Stomach (tissue), 9 donors: ENCODE measurements around the gene CCDC141. TPM values are rescaled to one million over a fixed set of nuclear protein-coding genes. Genes with fewer than 3 reads are reported as not detected.

Source experiments
- DNase-seq, 2 donors: peaks; one replicate each; pipeline versions ENCODE4 v3.0.0 to v3.0.0-alpha.2; 2013 to 2019
- H3K27ac ChIP-seq, 5 donors: fragments of 200-600 bp in 4 of 5; sonication (generic) in 4 of 5; one replicate each; pipeline ENCODE4 v1.5.1; 2013 to 2019; ENCODE audit warnings: mild to moderate bottlenecking in 1 of 5, moderate library complexity in 1 of 5
- H3K27me3 ChIP-seq, 3 donors: fragments of 200-600 bp; sonication (generic); one replicate each; pipeline ENCODE4 v1.5.1; 2017 to 2019; ENCODE audit warnings: mixed run types in 1 of 3
- H3K36me3 ChIP-seq, 4 donors: fragments of 200-600 bp; sonication (generic); 1 replicate in 3 of 4; 2 replicates in 1 of 4; pipeline ENCODE4 v1.5.1; 2016 to 2019
- H3K4me1 ChIP-seq, 4 donors: fragments of 200-600 bp; sonication (generic); one replicate each; pipeline ENCODE4 v1.5.1; 2016 to 2019
- H3K4me3 ChIP-seq, 4 donors: fragments of 200-600 bp; sonication (generic) in 3 of 4; one replicate each; pipeline ENCODE4 v1.5.1; 2016 to 2019; ENCODE audit warnings: mild to moderate bottlenecking in 1 of 4
- H3K9me3 ChIP-seq, 4 donors: fragments of 200-600 bp; sonication (generic); one replicate each; pipeline ENCODE4 v1.5.1; 2016 to 2019
- CTCF ChIP-seq, 7 experiments: fragments of 450-650 bp in 4 of 7; fragments of 200-600 bp in 3 of 7; sonication (generic) in 3 of 7; IDR thresholded peaks; one replicate each; pipeline ENCODE4 v1.5.1; 2016 to 2019; ENCODE audit warnings: antibody characterized with exemption in 7 of 7, control low read depth in 2 of 7, mild to moderate bottlenecking in 1 of 7
- EP300 ChIP-seq: sonication (generic); formaldehyde crosslinking; IDR thresholded peaks from one replicate; pipeline ENCODE4 v1.6.1; 2017; ENCODE audit warnings: antibody characterized with exemption
- POLR2A ChIP-seq, 4 donors: fragments of 450-650 bp; IDR thresholded peaks; one replicate each; pipeline ENCODE4 v1.6.1; 2016; ENCODE audit warnings: antibody characterized with exemption in 4 of 4, control low read depth in 2 of 4, mild to moderate bottlenecking in 1 of 4, moderate library complexity in 1 of 4
- POLR2AphosphoS5 ChIP-seq, 3 donors: sonication (generic); formaldehyde crosslinking; IDR thresholded peaks; one replicate each; pipeline ENCODE4 v1.6.1; 2016; ENCODE audit warnings: antibody characterized with exemption in 3 of 3
- WGBS, 5 donors: extraction: QIAGEN DNeasy Blood & Tissue Kit in 3 of 5; methylation state at CpG; one replicate each; pipeline versions ENCODE4 v1.1.5 to v1.1.7; 2013 to 2018; 5-methylcytosine and 5-hydroxymethylcytosine counted together
- intact Hi-C: fragments of 100-400 bp; cut with DNase I; formaldehyde crosslinking; loops from one replicate; pipeline ENCODE4 v1.15.1; 2023; ENCODE audit warnings: low total_unique reads
- polyA plus RNA-seq, 3 donors: library from polyadenylated mRNA; stranded (reverse); fragments of 200-250 nt; gene quantifications; one replicate each; pipeline ENCODE4 v1.2.3, GENCODE V29; 2013
- total RNA-seq, 5 donors: library from RNA; depleted of rRNA; stranded (reverse); fragments of >200 nt; gene quantifications; one replicate each; pipeline versions ENCODE4 v1.1.0 to v1.2.3, GENCODE V29; 2014 to 2016
- donor health status: healthy with polysubstance abuse.
- donor health status: Bipolar disorder and iron deficiency.
- donor health status: healthy.

CCDC141 gene
- total and polyA plus RNA-seq, 8 donors = 0.10 to 12.5 (median 1.2) TPM; not detected in 1

- H3K4me1 ChIP-seq = peaks cover 0 to 12% (median 3%) of the 10 kb centered on the region in 4 donors
- no peak overlapping the region for H3K27ac ChIP-seq
- intact Hi-C loops = no loop called here
- H3K36me3 ChIP-seq = no peaks in the 10 kb centered on the region
- DNase-seq = no peak
- no peak overlapping the region for H3K4me3 ChIP-seq
- no peaks in the 10 kb centered on the region for H3K27me3 ChIP-seq
- 64 to 84% (median 71%) methylated on average over 3 of the region's 3 CpGs for whole genome bisulfite sequencing, 5 donors
- no peak for TF ChIP-seq POLR2AphosphoS5 (IDR thresholded peaks at IDR 0.05)
- TF ChIP-seq CTCF (IDR thresholded peaks at IDR 0.05) = no peak
- TF ChIP-seq POLR2A (IDR thresholded peaks at IDR 0.05) = no peak
- TF ChIP-seq EP300 = no peak
- H3K9me3 ChIP-seq = peaks cover 0 to 9% (median 3%) of the 10 kb centered on the region in 4 donors
Observed at GRCh38 chr2:179071810-179072355, 21.9 kb upstream of the CCDC141 start.

- peaks cover 0 to 12% (median 3%) of the 10 kb centered on the region in 4 donors for H3K4me1 ChIP-seq
- H3K9me3 ChIP-seq = peaks cover 0 to 6% (median 4%) of the 10 kb centered on the region in 4 donors
- H3K27me3 ChIP-seq = no peaks in the 10 kb centered on the region
- 70 to 89% (median 85%) methylated on average over 2 of the region's 2 CpGs for WGBS, 5 donors
- intact Hi-C loops = no loop called here
- no peak for TF ChIP-seq CTCF (IDR thresholded peaks at IDR 0.05)
- TF ChIP-seq POLR2AphosphoS5 (IDR thresholded peaks at IDR 0.05) = no peak
- TF ChIP-seq EP300 = no peak
- no peak for TF ChIP-seq POLR2A (IDR thresholded peaks at IDR 0.05)
- no peak for DNase-seq
- no peak overlapping the region for H3K27ac ChIP-seq
- no peaks in the 10 kb centered on the region for H3K36me3 ChIP-seq
- H3K4me3 ChIP-seq = no peak overlapping the region
Observed at GRCh38 chr2:179070895-179071294, 21.0 kb upstream of the CCDC141 start.

GRCh38 chr2:179069685-179070084 lies 19.7 kb upstream of the CCDC141 start:
- Histone ChIP-seq H3K36me3 (no peaks in the 10 kb centered on the region), H3K27ac (no peak overlapping the region), H3K4me3 (no peak overlapping the region), H3K9me3 (peaks cover 0 to 6% (median 3%) of the 10 kb centered on the region in 4 donors), H3K27me3 (no peaks in the 10 kb centered on the region), H3K4me1 (peaks cover 0 to 12% (median 3%) of the 10 kb centered on the region in 4 donors)
- intact Hi-C loops = no loop called here
- TF ChIP-seq POLR2A (IDR thresholded peaks at IDR 0.05) (no peak), POLR2AphosphoS5 (IDR thresholded peaks at IDR 0.05) (no peak), EP300 (no peak), CTCF (IDR thresholded peaks at IDR 0.05) (no peak)
- no peak for DNase-seq
- WGBS, 5 donors = 65 to 94% (median 88%) methylated on average over 1 of the region's 1 CpG

DNA sequence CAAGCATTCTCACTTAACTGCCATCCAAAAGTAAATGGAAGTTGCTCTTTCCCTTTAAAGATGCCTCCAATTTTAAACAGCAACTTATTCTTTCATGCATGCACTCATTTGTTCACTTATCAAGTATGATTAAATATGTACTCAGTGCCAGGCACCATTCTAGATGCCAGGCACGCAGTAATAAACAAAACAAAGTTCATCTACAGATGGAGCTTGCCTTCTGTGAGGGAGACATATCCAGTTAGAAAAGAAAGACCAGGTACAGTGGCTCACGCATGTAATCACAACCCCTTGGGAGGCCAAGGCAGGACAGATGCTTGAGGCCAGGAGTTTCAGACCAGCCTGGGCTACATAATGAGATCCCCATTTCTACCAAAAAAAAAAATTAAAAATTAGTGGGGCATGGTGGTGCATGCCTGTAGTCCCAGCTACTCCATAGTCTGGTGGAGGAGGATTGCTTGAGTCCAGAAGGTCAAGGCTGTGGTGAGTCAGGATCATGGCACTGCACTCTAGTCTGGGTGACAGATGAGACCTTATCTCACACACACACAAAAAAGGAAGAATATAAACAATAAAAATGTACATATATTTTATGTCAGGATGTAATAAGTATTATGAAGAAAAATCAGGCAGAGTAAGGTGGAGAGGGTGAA lies 19.2 kb upstream of the CCDC141 start:
- TF ChIP-seq POLR2AphosphoS5 (IDR thresholded peaks at IDR 0.05) = no peak
- no peak for TF ChIP-seq EP300
- no peak for TF ChIP-seq CTCF (IDR thresholded peaks at IDR 0.05)
- no peak for TF ChIP-seq POLR2A (IDR thresholded peaks at IDR 0.05)
- DNase-seq = no peak
- H3K27me3 ChIP-seq = no peaks in the 10 kb centered on the region
- peaks cover 0 to 6% (median 3%) of the 10 kb centered on the region in 4 donors for H3K9me3 ChIP-seq
- H3K27ac ChIP-seq = no peak overlapping the region
- peaks cover 0 to 12% (median 3%) of the 10 kb centered on the region in 4 donors for H3K4me1 ChIP-seq
- WGBS, 5 donors = 21 to 51% (median 34%) methylated on average over 2 of the region's 2 CpGs
- intact Hi-C loops = no loop called here
- H3K4me3 ChIP-seq = no peak overlapping the region
- H3K36me3 ChIP-seq = no peaks in the 10 kb centered on the region
